ENCODE measurements around the gene TTC13. TPM values are rescaled to one million over a fixed set of nuclear protein-coding genes. Genes with fewer than 3 reads are reported as not detected.

Gene TTC13
- total and polyA plus RNA-seq, 12 donors, result 6.6 to 20.7 (median 10.7) TPM

- no peaks in the 10 kb centered on the region for H3K27me3 ChIP-seq
- H3K9me3 ChIP-seq (replicated peaks in 1 of 3), result no peaks in the 10 kb centered on the region
- intact Hi-C loops (cut with DNase I), result no loop called here
- no peaks in the 10 kb centered on the region for H3K36me3 ChIP-seq (replicated peaks in 1 of 2)
- TF ChIP-seq, protein P1, sequence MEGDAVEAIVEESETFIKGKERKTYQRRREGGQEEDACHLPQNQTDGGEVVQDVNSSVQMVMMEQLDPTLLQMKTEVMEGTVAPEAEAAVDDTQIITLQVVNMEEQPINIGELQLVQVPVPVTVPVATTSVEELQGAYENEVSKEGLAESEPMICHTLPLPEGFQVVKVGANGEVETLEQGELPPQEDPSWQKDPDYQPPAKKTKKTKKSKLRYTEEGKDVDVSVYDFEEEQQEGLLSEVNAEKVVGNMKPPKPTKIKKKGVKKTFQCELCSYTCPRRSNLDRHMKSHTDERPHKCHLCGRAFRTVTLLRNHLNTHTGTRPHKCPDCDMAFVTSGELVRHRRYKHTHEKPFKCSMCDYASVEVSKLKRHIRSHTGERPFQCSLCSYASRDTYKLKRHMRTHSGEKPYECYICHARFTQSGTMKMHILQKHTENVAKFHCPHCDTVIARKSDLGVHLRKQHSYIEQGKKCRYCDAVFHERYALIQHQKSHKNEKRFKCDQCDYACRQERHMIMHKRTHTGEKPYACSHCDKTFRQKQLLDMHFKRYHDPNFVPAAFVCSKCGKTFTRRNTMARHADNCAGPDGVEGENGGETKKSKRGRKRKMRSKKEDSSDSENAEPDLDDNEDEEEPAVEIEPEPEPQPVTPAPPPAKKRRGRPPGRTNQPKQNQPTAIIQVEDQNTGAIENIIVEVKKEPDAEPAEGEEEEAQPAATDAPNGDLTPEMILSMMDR (IDR thresholded peaks at IDR 0.05), result no peak
- TF ChIP-seq POLR2A (IDR thresholded peaks at IDR 0.05), result no peak
- H3K4me1 ChIP-seq (replicated peaks in 1 of 2), result peaks cover 5 to 11% of the 10 kb centered on the region in 2 donors
- H3K27ac ChIP-seq, result peak overlapping the region in 1 of 5 donors; percentile 1
- no peak overlapping the region for H3K4me3 ChIP-seq
- no peak for DNase-seq
- 70 to 86% (median 81%) methylated on average over 8 to 9 of the region's 9 CpGs for WGBS, 4 donors
These were observed 114.2 kb downstream of the TTC13 start for GRCh38 chr1:230864441-230864840.

GRCh38 chr1:230863449-230863848 is 115.2 kb downstream of the TTC13 start:
- intact Hi-C loops (cut with DNase I), result no loop called here
- H3K4me1 ChIP-seq (replicated peaks in 1 of 2), result peaks cover 0 to 6% of the 10 kb centered on the region in 2 donors
- no peaks in the 10 kb centered on the region for H3K27me3 ChIP-seq

GRCh38 chr1:230861970-230862595 is 116.6 kb downstream of the TTC13 start:
- no peaks in the 10 kb centered on the region for H3K36me3 ChIP-seq (replicated peaks in 1 of 2)
- TF ChIP-seq, protein P1 (IDR thresholded peaks at IDR 0.05), result no peak
- no peak for TF ChIP-seq POLR2A (IDR thresholded peaks at IDR 0.05)
- no peaks in the 10 kb centered on the region for H3K27me3 ChIP-seq
- intact Hi-C loops (cut with DNase I), result no loop called here
- 82 to 94% (median 88%) methylated on average over 4 of the region's 4 CpGs for WGBS, 4 donors
- no peaks in the 10 kb centered on the region for H3K9me3 ChIP-seq (replicated peaks in 1 of 3)
- DNase-seq, result peak in 1 of 7 donors; percentile 59
- no peak overlapping the region for H3K4me3 ChIP-seq
- peaks cover 0 to 6% of the 10 kb centered on the region in 2 donors for H3K4me1 ChIP-seq (replicated peaks in 1 of 2)
- no peak overlapping the region for H3K27ac ChIP-seq

More at GRCh38 chr1:230863449-230863848, 115.2 kb downstream of the TTC13 start:
- DNase-seq, result no peak
- H3K9me3 ChIP-seq (replicated peaks in 1 of 3), result no peaks in the 10 kb centered on the region
- no peaks in the 10 kb centered on the region for H3K36me3 ChIP-seq (replicated peaks in 1 of 2)
- H3K4me3 ChIP-seq, result no peak overlapping the region
- TF ChIP-seq, protein P1 (IDR thresholded peaks at IDR 0.05), result no peak
- no peak for TF ChIP-seq POLR2A (IDR thresholded peaks at IDR 0.05)
- 73 to 79% (median 74%) methylated on average over 2 to 6 of the region's 6 CpGs for WGBS, 4 donors
- peak overlapping the region in 1 of 5 donors; percentile 1 for H3K27ac ChIP-seq

DNA sequence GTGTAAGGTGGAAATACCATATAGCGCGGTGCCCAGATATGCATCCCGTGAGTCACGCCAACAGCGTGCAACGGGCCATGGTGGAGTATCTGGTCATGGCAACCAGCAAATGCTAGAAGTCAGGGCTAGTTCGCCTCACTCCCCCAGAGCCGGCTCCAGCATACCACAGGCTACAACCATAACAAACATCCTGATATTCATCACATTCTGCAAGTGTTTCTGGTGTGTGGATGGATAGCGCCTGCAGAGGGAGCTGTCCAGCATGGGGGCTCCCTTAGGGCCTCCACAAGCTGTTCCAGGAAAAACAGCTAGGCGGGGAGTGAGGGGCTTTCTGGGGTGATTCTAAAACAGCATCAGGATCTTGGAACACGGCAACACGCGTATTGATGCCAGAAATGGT is 117.2 kb downstream of the TTC13 start:
- Histone ChIP-seq H3K4me3 (no peak overlapping the region), H3K4me1 (replicated peaks in 1 of 2) (peaks cover 0 to 6% of the 10 kb centered on the region in 2 donors), H3K27ac (no peak overlapping the region), H3K27me3 (no peaks in the 10 kb centered on the region), H3K36me3 (replicated peaks in 1 of 2) (no peaks in the 10 kb centered on the region), H3K9me3 (replicated peaks in 1 of 3) (no peaks in the 10 kb centered on the region)
- TF ChIP-seq POLR2A (IDR thresholded peaks at IDR 0.05), result no peak
- TF ChIP-seq, protein P1 (IDR thresholded peaks at IDR 0.05), result no peak
- 92 to 96% (median 95%) methylated on average over 10 to 13 of the region's 13 CpGs for WGBS, 4 donors
- no peak for DNase-seq
- intact Hi-C loops (cut with DNase I), result no loop called here

Data from adrenal gland (tissue), 12 donors.